ENCODE measurements around the gene SORBS2. TPM values are rescaled to one million over a fixed set of nuclear protein-coding genes. Genes with fewer than 3 reads are reported as not detected.

Gene SORBS2
- total RNA-seq, 1 donor from 2014 or later: not detected

- Mint-ChIP-seq H3K4me1 (no peaks in the 10 kb centered on the region), H3K9me3 (no peaks in the 10 kb centered on the region), H3K36me3 (ENCODE audit: low read depth) (no peaks in the 10 kb centered on the region), H3K4me3 (no peak overlapping the region), H3K27ac (no peak overlapping the region), H3K27me3 (no peaks in the 10 kb centered on the region)
- DNase-seq: no peak
- intact Hi-C loops (cut with micrococcal nuclease): no loop called here
Observed at GRCh38 chr4:185738820-185739219, 73.2 kb downstream of the SORBS2 start.

GRCh38 chr4:185738038-185738552 lies 73.9 kb downstream of the SORBS2 start:
- H3K27me3 Mint-ChIP-seq: no peaks in the 10 kb centered on the region
- H3K27ac Mint-ChIP-seq: no peak overlapping the region
- no peaks in the 10 kb centered on the region for H3K9me3 Mint-ChIP-seq
- no peak overlapping the region for H3K4me3 Mint-ChIP-seq
- H3K36me3 Mint-ChIP-seq (ENCODE audit: low read depth): no peaks in the 10 kb centered on the region
- H3K4me1 Mint-ChIP-seq: no peaks in the 10 kb centered on the region
- no peak for DNase-seq
- intact Hi-C loops (cut with micrococcal nuclease): no loop called here

- H3K27ac Mint-ChIP-seq: no peak overlapping the region
- H3K9me3 Mint-ChIP-seq: no peaks in the 10 kb centered on the region
- H3K36me3 Mint-ChIP-seq (ENCODE audit: low read depth): no peaks in the 10 kb centered on the region
- intact Hi-C loops (cut with micrococcal nuclease): no loop called here
- H3K4me1 Mint-ChIP-seq: no peaks in the 10 kb centered on the region
- DNase-seq: no peak
- H3K27me3 Mint-ChIP-seq: no peaks in the 10 kb centered on the region
- no peak overlapping the region for H3K4me3 Mint-ChIP-seq
Observed at GRCh38 chr4:185737489-185738037, 74.4 kb downstream of the SORBS2 start.

- Mint-ChIP-seq H3K27me3 (no peaks in the 10 kb centered on the region), H3K36me3 (ENCODE audit: low read depth) (no peaks in the 10 kb centered on the region), H3K4me3 (no peak overlapping the region), H3K27ac (no peak overlapping the region), H3K4me1 (no peaks in the 10 kb centered on the region), H3K9me3 (no peaks in the 10 kb centered on the region)
- no peak for DNase-seq
- intact Hi-C loops (cut with micrococcal nuclease): no loop called here
Observed at GRCh38 chr4:185736882-185737281, 75.1 kb downstream of the SORBS2 start.

GRCh38 chr4:185735866-185736400 lies 76.1 kb downstream of the SORBS2 start:
- H3K9me3 Mint-ChIP-seq: no peaks in the 10 kb centered on the region
- H3K27ac Mint-ChIP-seq: no peak overlapping the region
- H3K27me3 Mint-ChIP-seq: no peaks in the 10 kb centered on the region
- DNase-seq: no peak
- no peaks in the 10 kb centered on the region for H3K4me1 Mint-ChIP-seq
- intact Hi-C loops (cut with micrococcal nuclease): no loop called here
- no peaks in the 10 kb centered on the region for H3K36me3 Mint-ChIP-seq (ENCODE audit: low read depth)
- no peak overlapping the region for H3K4me3 Mint-ChIP-seq

- Mint-ChIP-seq H3K9me3 (no peaks in the 10 kb centered on the region), H3K27ac (no peak overlapping the region), H3K4me1 (no peaks in the 10 kb centered on the region), H3K36me3 (ENCODE audit: low read depth) (no peaks in the 10 kb centered on the region), H3K27me3 (no peaks in the 10 kb centered on the region), H3K4me3 (no peak overlapping the region)
- intact Hi-C loops (cut with micrococcal nuclease): no loop called here
- no peak for DNase-seq
Observed at GRCh38 chr4:185734930-185735329, 77.1 kb downstream of the SORBS2 start.

GRCh38 chr4:185734214-185734613 lies 77.8 kb downstream of the SORBS2 start:
- H3K27ac Mint-ChIP-seq: no peak overlapping the region
- H3K4me1 Mint-ChIP-seq: no peaks in the 10 kb centered on the region
- intact Hi-C loops (cut with micrococcal nuclease): no loop called here
- H3K4me3 Mint-ChIP-seq: no peak overlapping the region
- H3K9me3 Mint-ChIP-seq: no peaks in the 10 kb centered on the region
- DNase-seq: no peak
- no peaks in the 10 kb centered on the region for H3K36me3 Mint-ChIP-seq (ENCODE audit: low read depth)
- no peaks in the 10 kb centered on the region for H3K27me3 Mint-ChIP-seq

- Mint-ChIP-seq H3K36me3 (ENCODE audit: low read depth) (no peaks in the 10 kb centered on the region), H3K4me1 (no peaks in the 10 kb centered on the region), H3K27me3 (no peaks in the 10 kb centered on the region), H3K9me3 (no peaks in the 10 kb centered on the region), H3K4me3 (no peak overlapping the region), H3K27ac (no peak overlapping the region)
- no peak for DNase-seq
- intact Hi-C loops (cut with micrococcal nuclease): no loop called here
Observed at GRCh38 chr4:185730849-185731608, 81.0 kb downstream of the SORBS2 start.

- H3K36me3 Mint-ChIP-seq (ENCODE audit: low read depth): no peaks in the 10 kb centered on the region
- no peaks in the 10 kb centered on the region for H3K4me1 Mint-ChIP-seq
- H3K27me3 Mint-ChIP-seq: no peaks in the 10 kb centered on the region
- H3K9me3 Mint-ChIP-seq: no peaks in the 10 kb centered on the region
- DNase-seq: no peak
- no peak overlapping the region for H3K27ac Mint-ChIP-seq
- intact Hi-C loops (cut with micrococcal nuclease): no loop called here
- H3K4me3 Mint-ChIP-seq: no peak overlapping the region
Observed at GRCh38 chr4:185730387-185730786, 81.6 kb downstream of the SORBS2 start.

GRCh38 chr4:185729391-185729804 lies 82.6 kb downstream of the SORBS2 start:
- no peak for DNase-seq
- Mint-ChIP-seq H3K9me3 (no peaks in the 10 kb centered on the region), H3K27ac (no peak overlapping the region), H3K4me1 (no peaks in the 10 kb centered on the region), H3K36me3 (ENCODE audit: low read depth) (no peaks in the 10 kb centered on the region), H3K27me3 (no peaks in the 10 kb centered on the region), H3K4me3 (no peak overlapping the region)
- intact Hi-C loops (cut with micrococcal nuclease): no loop called here

GRCh38 chr4:185728893-185729292 lies 83.1 kb downstream of the SORBS2 start:
- no peaks in the 10 kb centered on the region for H3K36me3 Mint-ChIP-seq (ENCODE audit: low read depth)
- DNase-seq: no peak
- no peaks in the 10 kb centered on the region for H3K27me3 Mint-ChIP-seq
- no peaks in the 10 kb centered on the region for H3K9me3 Mint-ChIP-seq
- H3K27ac Mint-ChIP-seq: no peak overlapping the region
- H3K4me3 Mint-ChIP-seq: no peak overlapping the region
- intact Hi-C loops (cut with micrococcal nuclease): no loop called here
- H3K4me1 Mint-ChIP-seq: no peaks in the 10 kb centered on the region

GRCh38 chr4:185726931-185727330 lies 85.1 kb downstream of the SORBS2 start:
- Mint-ChIP-seq H3K4me3 (no peak overlapping the region), H3K36me3 (ENCODE audit: low read depth) (no peaks in the 10 kb centered on the region), H3K27me3 (no peaks in the 10 kb centered on the region), H3K27ac (no peak overlapping the region), H3K9me3 (no peaks in the 10 kb centered on the region), H3K4me1 (no peaks in the 10 kb centered on the region)
- no peak for DNase-seq
- intact Hi-C loops (cut with micrococcal nuclease): no loop called here

- no peaks in the 10 kb centered on the region for H3K4me1 Mint-ChIP-seq
- DNase-seq: no peak
- H3K27me3 Mint-ChIP-seq: no peaks in the 10 kb centered on the region
- H3K27ac Mint-ChIP-seq: no peak overlapping the region
- H3K9me3 Mint-ChIP-seq: no peaks in the 10 kb centered on the region
- no peak overlapping the region for H3K4me3 Mint-ChIP-seq
- no peaks in the 10 kb centered on the region for H3K36me3 Mint-ChIP-seq (ENCODE audit: low read depth)
- intact Hi-C loops (cut with micrococcal nuclease): no loop called here
Observed at GRCh38 chr4:185723631-185724260, 88.2 kb downstream of the SORBS2 start.

GRCh38 chr4:185722029-185722316 lies 90.0 kb downstream of the SORBS2 start:
- Mint-ChIP-seq H3K27ac (no peak overlapping the region), H3K4me3 (no peak overlapping the region), H3K27me3 (no peaks in the 10 kb centered on the region), H3K9me3 (no peaks in the 10 kb centered on the region), H3K36me3 (ENCODE audit: low read depth) (no peaks in the 10 kb centered on the region), H3K4me1 (no peaks in the 10 kb centered on the region)
- intact Hi-C loops (cut with micrococcal nuclease): no loop called here
- no peak for DNase-seq
